ENCODE data around the gene GATM. TPM values are rescaled to one million over a fixed set of nuclear protein-coding genes. Genes with fewer than 3 reads are reported as not detected.

The GATM gene
- total RNA-seq, 3 donors from 2014 or later: 7.7 to 21.2 (median 8.9) TPM

- Histone ChIP-seq H3K9me3 (no peaks in the 10 kb centered on the region), H3K36me3 (ENCODE audit: low read depth) (no peaks in the 10 kb centered on the region), H3K4me3 (no peak overlapping the region), H3K4me1 (ENCODE audit: low read depth) (peaks cover 8% of the 10 kb centered on the region)
- no peak for TF ChIP-seq CTCF (IDR thresholded peaks at IDR 0.05)
- intact Hi-C loops (cut with DNase I, micrococcal nuclease): no loop called here
- DNase-seq (no peak), ATAC-seq (no peak)
Measured at GRCh38 chr15:45341790-45342189, 36.6 kb downstream of the GATM start.

GRCh38 chr15:45340429-45340828 lies 37.9 kb downstream of the GATM start:
- Histone ChIP-seq H3K4me1 (ENCODE audit: low read depth) (peaks cover 8% of the 10 kb centered on the region), H3K36me3 (ENCODE audit: low read depth) (no peaks in the 10 kb centered on the region), H3K9me3 (no peaks in the 10 kb centered on the region), H3K4me3 (no peak overlapping the region)
- TF ChIP-seq CTCF (IDR thresholded peaks at IDR 0.05): no peak
- DNase-seq: no peak
- intact Hi-C loops (cut with DNase I, micrococcal nuclease): no loop called here
- peak; percentile 58 for ATAC-seq

GRCh38 chr15:45338417-45338816 lies 39.9 kb downstream of the GATM start:
- Histone ChIP-seq H3K9me3 (no peaks in the 10 kb centered on the region), H3K4me1 (ENCODE audit: low read depth) (peaks cover 16% of the 10 kb centered on the region), H3K4me3 (no peak overlapping the region), H3K36me3 (ENCODE audit: low read depth) (no peaks in the 10 kb centered on the region)
- no peak for TF ChIP-seq CTCF (IDR thresholded peaks at IDR 0.05)
- intact Hi-C loops (cut with DNase I, micrococcal nuclease): no loop called here
- DNase-seq: peak in 1 of 3 donors; percentile 39
- ATAC-seq: peak; percentile 75

GRCh38 chr15:45337224-45337623 lies 41.1 kb downstream of the GATM start:
- H3K9me3 ChIP-seq: no peaks in the 10 kb centered on the region
- intact Hi-C loops (cut with DNase I, micrococcal nuclease): no loop called here
- H3K36me3 ChIP-seq (ENCODE audit: low read depth): no peaks in the 10 kb centered on the region
- no peak for DNase-seq
- no peak overlapping the region for H3K4me3 ChIP-seq
- TF ChIP-seq CTCF (IDR thresholded peaks at IDR 0.05): no peak
- peaks cover 16% of the 10 kb centered on the region for H3K4me1 ChIP-seq (ENCODE audit: low read depth)
- peak; percentile 53 for ATAC-seq

- peak in 1 of 3 donors; percentile 59 for DNase-seq
- Histone ChIP-seq H3K36me3 (ENCODE audit: low read depth) (no peaks in the 10 kb centered on the region), H3K4me1 (ENCODE audit: low read depth) (peaks cover 12% of the 10 kb centered on the region), H3K9me3 (no peaks in the 10 kb centered on the region), H3K4me3 (no peak overlapping the region)
- intact Hi-C loops (cut with DNase I, micrococcal nuclease): no loop called here
- ATAC-seq: peak; percentile 59
- TF ChIP-seq CTCF (IDR thresholded peaks at IDR 0.05): no peak
Measured at GRCh38 chr15:45333550-45333949, 44.8 kb downstream of the GATM start.

- Histone ChIP-seq H3K4me1 (ENCODE audit: low read depth) (peaks cover 8% of the 10 kb centered on the region), H3K36me3 (ENCODE audit: low read depth) (no peaks in the 10 kb centered on the region), H3K4me3 (no peak overlapping the region), H3K9me3 (no peaks in the 10 kb centered on the region)
- no peak for TF ChIP-seq CTCF (IDR thresholded peaks at IDR 0.05)
- intact Hi-C loops (cut with DNase I, micrococcal nuclease): no loop called here
- no peak for ATAC-seq
- DNase-seq: no peak
Measured at GRCh38 chr15:45332694-45333093, 45.6 kb downstream of the GATM start.
